Measurements from ENCODE around the gene LRRC32. TPM values are rescaled to one million over a fixed set of nuclear protein-coding genes. Genes with fewer than 3 reads are reported as not detected.

Gene LRRC32
- total and polyA plus RNA-seq, 10 of the 15 experiments (the other 5 are each of a cell fraction or from before 2014, with no cell fraction given): 0.56 to 20.8 (median 7.4) TPM

- Histone ChIP-seq H3K4me3 (no peak overlapping the region), H3K4me2 (ENCODE audit: control insufficient read depth, insufficient read depth) (no peak overlapping the region), H3K36me3 (ENCODE audit: control insufficient read depth in 2 of 2, insufficient read depth in 2 of 2, low read length in 1 of 2) (no peaks in the 10 kb centered on the region), H3K9me3 (replicated peaks; ENCODE audit: control insufficient read depth, insufficient read depth, low read length) (no peaks in the 10 kb centered on the region; the same call in 2 of the 3 replicates), H3K79me2 (ENCODE audit: control insufficient read depth, insufficient read depth, low read length) (no peaks in the 10 kb centered on the region), H2AFZ (ENCODE audit: control insufficient read depth, low read depth, low read length) (no peak overlapping the region), H3K27ac (ENCODE audit: control insufficient read depth, insufficient read depth) (no peak overlapping the region), H3K4me1 (ENCODE audit: control insufficient read depth, insufficient read depth, low read length) (no peaks in the 10 kb centered on the region), H4K20me1 (ENCODE audit: control insufficient read depth, insufficient read depth) (no peaks in the 10 kb centered on the region; the same call in 1 of the 2 replicates), H3K9ac (ENCODE audit: control insufficient read depth, insufficient read depth, low read length) (no peak overlapping the region), H3K27me3 (replicated peaks in 1 of 2; ENCODE audit: control insufficient read depth in 2 of 2, insufficient read depth in 2 of 2, low read length in 1 of 2) (no peaks in the 10 kb centered on the region)
- peak; percentile 78 for ATAC-seq
- 27% methylated on average over 8 of the region's 8 CpGs for WGBS (ENCODE audit: insufficient coverage, insufficient replicate concordance, low lambda C conversion rate, missing lambda C conversion rate)
- RAD21 ChIA-PET (ENCODE audit: unreplicated experiment): interaction anchor here (1.3 to 3.4 kb wide), 7 partner anchors 11 to 76 kb away, joined by 3 to 31 read pairs (median 7); no protein-coding TSS in a partner anchor
- no peak for FAIRE-seq
- CTCF ChIA-PET: interaction anchor here (0.9 to 2.8 kb wide), 7 partner anchors 12 to 72 kb away, joined by 3 to 26 read pairs (median 8); partner anchors contain the start of gene LRRC32
- BruUV-seq (replicated peaks): no TSS peak
- SMC1A ChIA-PET (ENCODE audit: uncharacterized antibody, unreplicated experiment): interaction anchor here (1.1 to 2.9 kb wide), 6 partner anchors 12 to 69 kb away, joined by 4 to 15 read pairs (median 7); no protein-coding TSS in a partner anchor
- in situ Hi-C loops (cut with MboI) (no loop called here), intact Hi-C loops (cut with micrococcal nuclease; ENCODE audit: unreplicated experiment) (no loop called here)
- DNase-seq (ENCODE audit: low read depth, low spot score): no peak
- POLR2A ChIA-PET: interaction anchor here (1.3 to 2.1 kb wide), 2 partner anchors 16 to 63 kb away, joined by 4 to 7 read pairs; no protein-coding TSS in a partner anchor
- TF ChIP-seq NKRF (conservative IDR thresholded peaks at IDR 0.05) (no peak), SMC3 (IDR thresholded peaks at IDR 0.05; ENCODE audit: borderline replicate concordance, low read length) (peak; percentile 30; the same call in 1 of the 2 replicates), HSF1 (IDR thresholded peaks at IDR 0.05; ENCODE audit: low read depth, low read length) (no peak), CHD4 (IDR thresholded peaks at IDR 0.05) (no peak), LARP7 (IDR thresholded peaks at IDR 0.05) (no peak), GABPA (IDR thresholded peaks at IDR 0.05; ENCODE audit: low read depth) (no peak), ZZZ3 (IDR thresholded peaks at IDR 0.05; ENCODE audit: control insufficient read depth, insufficient read length, low read depth) (no peak), IKZF1 (conservative IDR thresholded peaks at IDR 0.05) (no peak), CTCF (IDR thresholded peaks at IDR 0.05 in 2 of 3, conservative IDR thresholded peaks at IDR 0.05 in 1 of 3; ENCODE audit: control insufficient read depth in 2 of 3, extremely low read depth in 1 of 3, insufficient read depth in 1 of 3, low read depth in 3 of 3, low read length in 3 of 3) (peak in 1 of 3 experiments; percentile 48; a peak in 2 of 6 replicates), TAF1 (IDR thresholded peaks at IDR 0.05; ENCODE audit: borderline replicate concordance, low read depth, low read length) (no peak), STAT3 (IDR thresholded peaks at IDR 0.05; ENCODE audit: low read depth, low read length) (no peak), MTA2 (IDR thresholded peaks at IDR 0.05; ENCODE audit: low read depth) (no peak), RELB (IDR thresholded peaks at IDR 0.05; ENCODE audit: low read depth) (no peak)
Measured at GRCh38 chr11:76610871-76611475, 59.6 kb downstream of the LRRC32 start.
